ENCODE measurements around the gene STK38L. TPM values are rescaled to one million over a fixed set of nuclear protein-coding genes. Genes with fewer than 3 reads are reported as not detected.
"Not testable (repeated sequence)": the region's sequence is repeated elsewhere in the genome, so short reads cannot be mapped to it uniquely, and the experiment has no call there.

The STK38L gene
- total and polyA plus RNA-seq, 2 donors (not counting 1 experiment from before 2014, with no cell fraction given), result 16.5 to 19.9 TPM

DNA sequence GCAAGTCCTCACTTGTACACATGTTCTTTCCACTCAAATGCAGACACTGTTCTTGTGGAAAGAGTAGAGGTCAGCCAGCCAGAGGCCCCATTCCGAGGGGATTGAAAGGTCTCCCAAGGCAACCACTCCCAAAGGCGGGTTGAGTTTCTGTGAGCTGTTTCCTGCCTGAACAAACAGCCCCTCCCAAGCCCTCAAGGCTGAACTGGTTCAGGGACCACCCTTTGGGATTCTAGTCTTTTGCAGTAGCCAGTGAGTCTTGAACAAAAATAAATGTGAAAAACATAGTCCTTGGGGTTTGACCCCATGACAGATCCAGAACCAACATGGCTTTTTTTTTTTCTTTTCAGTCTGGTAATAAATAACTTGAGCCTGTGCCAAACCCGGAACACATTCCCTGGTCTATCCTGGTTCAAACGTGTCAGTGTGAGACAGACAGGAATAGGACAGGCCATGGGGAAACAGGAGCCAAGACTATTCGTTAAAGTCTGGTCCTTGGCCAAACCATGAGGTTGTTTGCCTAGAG lies 17.6 kb upstream of the STK38L start:
- Histone ChIP-seq H3K9me3 (ENCODE audit: control insufficient read depth, insufficient read depth, low read depth, low read length) (no peaks in the 10 kb centered on the region), H2AFZ (ENCODE audit: low read length) (no peak overlapping the region), H3K27ac (ENCODE audit: insufficient read depth, low read length) (no peak overlapping the region), H3K27me3 (ENCODE audit: control insufficient read depth, insufficient read depth, low read length) (no peaks in the 10 kb centered on the region), H3K4me1 (ENCODE audit: control insufficient read depth, extremely low read depth, insufficient read depth, low read length) (no peaks in the 10 kb centered on the region), H3K9ac (ENCODE audit: insufficient read depth, low read length) (no peak overlapping the region), H3K79me2 (ENCODE audit: control insufficient read depth, insufficient read depth, low read length) (no peaks in the 10 kb centered on the region), H3K4me3 (replicated peaks in 1 of 4; ENCODE audit: control extremely low read depth in 1 of 4, insufficient read depth in 1 of 4, low read depth in 3 of 4, low read length in 4 of 4) (no peak overlapping the region), H3K36me3 (ENCODE audit: control insufficient read depth, insufficient read depth, low read length) (no peaks in the 10 kb centered on the region), H4K20me1 (ENCODE audit: control insufficient read depth, extremely low read depth, insufficient read depth, low read length) (no peaks in the 10 kb centered on the region), H3K4me2 (ENCODE audit: extremely low read depth, insufficient read depth, low read length) (no peak overlapping the region)
- no peak for TF ChIP-seq EZH2 (IDR thresholded peaks at IDR 0.05; ENCODE audit: low read length, missing control alignments)
- TF ChIP-seq, protein P1, sequence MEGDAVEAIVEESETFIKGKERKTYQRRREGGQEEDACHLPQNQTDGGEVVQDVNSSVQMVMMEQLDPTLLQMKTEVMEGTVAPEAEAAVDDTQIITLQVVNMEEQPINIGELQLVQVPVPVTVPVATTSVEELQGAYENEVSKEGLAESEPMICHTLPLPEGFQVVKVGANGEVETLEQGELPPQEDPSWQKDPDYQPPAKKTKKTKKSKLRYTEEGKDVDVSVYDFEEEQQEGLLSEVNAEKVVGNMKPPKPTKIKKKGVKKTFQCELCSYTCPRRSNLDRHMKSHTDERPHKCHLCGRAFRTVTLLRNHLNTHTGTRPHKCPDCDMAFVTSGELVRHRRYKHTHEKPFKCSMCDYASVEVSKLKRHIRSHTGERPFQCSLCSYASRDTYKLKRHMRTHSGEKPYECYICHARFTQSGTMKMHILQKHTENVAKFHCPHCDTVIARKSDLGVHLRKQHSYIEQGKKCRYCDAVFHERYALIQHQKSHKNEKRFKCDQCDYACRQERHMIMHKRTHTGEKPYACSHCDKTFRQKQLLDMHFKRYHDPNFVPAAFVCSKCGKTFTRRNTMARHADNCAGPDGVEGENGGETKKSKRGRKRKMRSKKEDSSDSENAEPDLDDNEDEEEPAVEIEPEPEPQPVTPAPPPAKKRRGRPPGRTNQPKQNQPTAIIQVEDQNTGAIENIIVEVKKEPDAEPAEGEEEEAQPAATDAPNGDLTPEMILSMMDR (conservative IDR thresholded peaks at IDR 0.05 in 1 of 2, IDR thresholded peaks at IDR 0.05 in 1 of 2; ENCODE audit: low read depth in 1 of 2, low read length in 2 of 2), result no peak
- peak in 1 of 2 donors; percentile 50 for DNase-seq (ENCODE audit: low read depth in 2 of 2)

DNA sequence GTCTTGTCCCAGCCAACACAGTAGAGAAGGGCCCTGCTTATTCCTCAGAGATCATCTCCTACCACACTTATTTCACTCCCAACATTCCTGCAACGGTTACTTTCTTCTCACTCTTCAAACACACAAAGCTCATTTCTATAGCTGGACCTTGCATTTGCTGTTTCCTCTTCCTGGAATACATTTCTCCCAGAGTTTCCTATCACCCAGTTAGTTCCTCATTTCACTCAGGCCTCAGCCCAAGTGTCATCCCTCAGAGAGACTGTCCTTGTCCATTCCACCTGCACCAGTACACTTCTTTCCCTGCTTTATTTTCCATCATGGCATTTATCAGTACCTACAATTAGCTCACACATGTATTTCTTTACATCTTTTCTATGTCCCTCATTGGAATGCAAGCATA lies 14.7 kb upstream of the STK38L start:
- Histone ChIP-seq H3K27me3 (ENCODE audit: control insufficient read depth, insufficient read depth, low read length) (no peaks in the 10 kb centered on the region), H4K20me1 (ENCODE audit: control insufficient read depth, extremely low read depth, insufficient read depth, low read length) (no peaks in the 10 kb centered on the region), H3K9me3 (ENCODE audit: control insufficient read depth, insufficient read depth, low read depth, low read length) (no peaks in the 10 kb centered on the region), H3K4me3 (replicated peaks in 1 of 4; ENCODE audit: control extremely low read depth in 1 of 4, insufficient read depth in 1 of 4, low read depth in 3 of 4, low read length in 4 of 4) (no peak overlapping the region), H3K27ac (ENCODE audit: insufficient read depth, low read length) (no peak overlapping the region), H3K9ac (ENCODE audit: insufficient read depth, low read length) (no peak overlapping the region), H2AFZ (ENCODE audit: low read length) (no peak overlapping the region), H3K79me2 (ENCODE audit: control insufficient read depth, insufficient read depth, low read length) (no peaks in the 10 kb centered on the region), H3K36me3 (ENCODE audit: control insufficient read depth, insufficient read depth, low read length) (no peaks in the 10 kb centered on the region), H3K4me2 (ENCODE audit: extremely low read depth, insufficient read depth, low read length) (no peak overlapping the region), H3K4me1 (ENCODE audit: control insufficient read depth, extremely low read depth, insufficient read depth, low read length) (no peaks in the 10 kb centered on the region)
- no peak for TF ChIP-seq EZH2 (IDR thresholded peaks at IDR 0.05; ENCODE audit: low read length, missing control alignments)
- TF ChIP-seq, protein P1 (conservative IDR thresholded peaks at IDR 0.05 in 1 of 2, IDR thresholded peaks at IDR 0.05 in 1 of 2; ENCODE audit: low read depth in 1 of 2, low read length in 2 of 2), result no peak
- DNase-seq (ENCODE audit: low read depth in 2 of 2), result no peak

DNA sequence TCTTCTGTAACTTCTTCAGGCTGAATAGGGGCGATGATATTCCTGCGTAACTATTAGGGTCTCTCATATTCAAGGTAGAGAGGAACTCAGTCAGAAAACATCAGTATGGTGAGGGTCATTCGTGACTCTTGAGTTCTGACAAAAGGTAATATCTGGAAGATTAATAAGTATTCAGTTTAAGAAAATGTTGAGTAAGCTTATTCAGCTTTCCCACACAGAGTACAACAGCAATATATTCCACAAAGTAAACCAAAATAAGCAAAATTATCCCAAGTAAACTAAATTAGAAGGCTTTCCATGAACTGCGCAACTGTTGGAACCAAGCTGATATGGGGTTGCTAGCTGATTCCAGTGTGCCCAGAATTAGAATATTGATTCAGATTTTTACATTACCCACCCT lies 12.7 kb upstream of the STK38L start:
- not testable (repeated sequence) for H3K79me2 ChIP-seq (ENCODE audit: control insufficient read depth, insufficient read depth, low read length); H3K9me3 ChIP-seq (ENCODE audit: control insufficient read depth, insufficient read depth, low read depth, low read length); H4K20me1 ChIP-seq (ENCODE audit: control insufficient read depth, extremely low read depth, insufficient read depth, low read length); DNase-seq (ENCODE audit: low read depth in 2 of 2); H3K4me2 ChIP-seq (ENCODE audit: extremely low read depth, insufficient read depth, low read length); H3K36me3 ChIP-seq (ENCODE audit: control insufficient read depth, insufficient read depth, low read length); H2AFZ ChIP-seq (ENCODE audit: low read length); H3K27me3 ChIP-seq (ENCODE audit: control insufficient read depth, insufficient read depth, low read length); H3K9ac ChIP-seq (ENCODE audit: insufficient read depth, low read length); H3K27ac ChIP-seq (ENCODE audit: insufficient read depth, low read length); H3K4me1 ChIP-seq (ENCODE audit: control insufficient read depth, extremely low read depth, insufficient read depth, low read length); H3K4me3 ChIP-seq (replicated peaks in 1 of 4; ENCODE audit: control extremely low read depth in 1 of 4, insufficient read depth in 1 of 4, low read depth in 3 of 4, low read length in 4 of 4)

Measured in fibroblast of lung (primary cell).